CD1c-positive myeloid dendritic cell (primary cell): ENCODE data around the gene JTB.

Experiments used
- DNase-seq: peaks from one replicate; pipeline ENCODE4 v3.0.0-alpha.2; 2016; ENCODE audit errors: extremely low spot score

JTB gene

DNA sequence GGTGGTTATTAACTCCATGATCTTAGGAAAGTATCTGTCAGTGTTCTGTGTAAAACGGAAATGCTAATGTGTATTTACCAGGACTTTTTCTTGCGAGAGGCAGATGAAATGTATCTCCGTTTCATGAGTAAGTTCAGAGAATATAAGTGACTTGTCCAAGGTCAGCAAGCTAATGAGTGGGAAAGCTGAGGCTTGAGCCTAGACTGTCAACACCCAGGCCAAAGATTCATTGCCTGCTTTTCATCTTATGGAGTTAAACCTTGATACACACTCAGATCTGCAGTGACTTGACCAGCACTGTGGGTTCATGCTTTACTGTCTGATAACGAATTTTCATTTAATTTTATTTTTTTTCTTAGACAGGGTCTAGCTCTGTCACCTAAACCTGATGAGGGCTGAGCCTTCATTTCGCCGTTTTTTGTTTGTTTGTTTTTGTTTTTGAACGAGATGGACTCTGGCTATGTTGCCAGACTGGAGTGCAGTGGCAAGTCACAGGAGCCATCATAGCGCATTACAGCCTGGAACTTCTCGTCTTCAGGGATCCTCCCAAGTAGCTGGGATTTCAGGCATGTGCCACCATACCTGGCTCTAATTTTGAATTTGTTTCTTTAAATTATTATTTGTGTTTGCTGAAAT lies 918 bp upstream of the JTB start:
- DNase-seq, result no peak

DNA sequence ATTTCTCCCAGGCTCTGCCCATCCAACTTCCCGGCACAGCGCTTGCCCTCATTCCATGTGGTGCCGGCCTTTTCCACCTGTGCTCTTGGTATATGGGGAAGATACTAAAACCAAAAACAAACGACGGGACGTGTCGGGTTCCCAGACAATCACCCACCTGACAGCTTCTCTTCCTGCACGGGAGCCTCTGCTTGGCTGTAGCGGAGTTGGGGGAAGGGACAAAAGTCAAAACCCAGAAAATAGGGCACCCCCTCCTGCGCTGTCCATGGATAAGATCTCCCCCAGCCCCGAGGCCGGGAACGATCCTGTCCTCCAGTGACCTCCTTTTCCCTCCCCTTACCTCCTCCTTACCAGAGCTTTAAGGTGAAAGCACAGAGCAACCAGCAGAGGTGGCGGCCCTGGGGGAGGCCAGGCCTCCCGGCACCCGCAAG lies 640 bp downstream of the JTB start:
- no peak for DNase-seq

DNA sequence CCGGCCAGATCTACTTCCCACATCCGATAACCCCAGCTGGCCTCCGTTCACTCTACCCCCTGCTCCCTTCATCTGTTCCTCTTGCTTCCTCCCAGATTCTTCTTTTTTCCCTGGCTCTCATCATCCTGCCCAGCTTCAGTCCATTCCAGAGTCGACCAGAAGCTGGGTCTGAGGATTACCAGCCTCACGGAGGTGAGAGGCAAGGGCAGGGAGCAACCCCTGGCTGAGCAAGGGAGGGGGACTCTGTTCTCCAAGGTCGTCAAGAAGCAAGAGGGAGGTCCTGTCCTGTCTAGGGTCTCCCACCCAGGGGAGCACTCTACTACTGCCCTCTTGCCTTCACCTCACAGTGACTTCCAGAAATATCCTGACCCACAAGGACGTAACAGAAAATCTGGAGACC lies 3.9 kb downstream of the JTB start:
- DNase-seq, result no peak

DNA sequence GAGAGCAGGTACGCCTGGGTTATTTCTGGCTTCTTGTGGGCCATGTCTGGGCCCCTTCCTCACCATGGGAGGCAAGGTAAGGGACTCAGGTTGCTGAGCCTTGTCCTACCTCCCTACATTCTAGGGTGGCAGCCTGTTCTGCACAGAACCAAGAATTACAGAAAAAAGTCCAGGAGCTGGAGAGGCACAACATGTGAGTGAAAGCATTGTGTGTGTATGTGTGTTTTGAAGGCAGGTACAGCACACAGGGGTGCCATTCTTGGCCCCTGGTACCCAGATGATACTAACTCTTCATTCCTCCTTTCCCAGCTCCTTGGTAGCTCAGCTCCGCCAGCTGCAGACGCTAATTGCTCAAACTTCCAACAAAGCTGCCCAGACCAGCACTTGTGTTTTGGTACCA lies 4.4 kb downstream of the JTB start:
- DNase-seq, result no peak

DNA sequence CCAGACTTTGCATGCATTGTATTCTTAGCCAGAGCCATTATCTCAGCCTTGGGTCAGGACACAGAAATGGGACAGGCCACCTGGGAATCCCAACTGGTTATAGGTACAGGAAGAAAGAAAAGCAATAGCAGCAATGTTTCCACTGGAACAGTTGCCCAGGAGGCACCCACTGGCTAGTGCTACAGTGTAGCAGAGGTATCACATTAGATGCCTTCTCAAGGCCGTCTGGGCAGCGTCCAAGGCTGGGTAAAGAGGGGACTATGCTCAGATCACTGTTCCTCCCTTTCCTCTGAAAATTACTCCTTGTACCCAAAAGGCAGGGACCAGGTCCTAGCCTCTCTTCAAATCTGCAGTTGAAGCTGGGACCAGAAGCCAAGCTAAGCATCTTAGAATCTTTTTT lies 7.1 kb downstream of the JTB start:
- DNase-seq, result no peak

DNA sequence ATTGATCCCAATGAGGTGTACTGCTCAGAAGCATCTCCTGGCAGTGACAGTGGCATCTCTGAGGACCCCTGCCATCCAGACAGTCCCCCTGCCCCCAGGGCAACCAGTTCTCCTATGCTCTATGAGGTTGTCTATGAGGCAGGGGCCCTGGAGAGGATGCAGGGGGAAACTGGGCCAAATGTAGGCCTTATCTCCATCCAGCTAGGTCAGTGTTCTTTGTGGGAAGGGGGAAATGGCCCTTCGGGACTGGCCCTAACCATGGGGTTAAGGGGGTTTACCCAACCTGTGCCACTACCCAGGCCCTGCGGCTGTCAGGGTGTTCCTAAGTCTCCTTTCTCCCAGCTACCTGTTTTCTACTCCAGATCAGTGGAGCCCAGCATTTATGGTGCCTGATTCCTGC lies 8.5 kb downstream of the JTB start:
- DNase-seq, result no peak

DNA sequence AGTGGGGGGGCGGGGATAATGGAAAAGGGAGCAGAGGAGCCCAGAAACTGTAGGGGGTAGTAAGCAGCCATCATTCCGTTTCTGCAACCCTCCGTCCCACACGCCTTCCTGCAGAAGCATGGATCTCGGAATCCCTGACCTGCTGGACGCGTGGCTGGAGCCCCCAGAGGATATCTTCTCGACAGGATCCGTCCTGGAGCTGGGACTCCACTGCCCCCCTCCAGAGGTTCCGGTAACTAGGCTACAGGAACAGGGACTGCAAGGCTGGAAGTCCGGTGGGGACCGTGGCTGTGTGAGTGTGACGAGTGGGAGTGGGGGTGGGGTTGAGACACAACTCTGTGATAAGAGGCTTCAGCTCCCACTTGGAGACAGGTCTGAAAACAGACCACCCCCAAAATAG lies 9.1 kb downstream of the JTB start:
- no peak for DNase-seq

DNA sequence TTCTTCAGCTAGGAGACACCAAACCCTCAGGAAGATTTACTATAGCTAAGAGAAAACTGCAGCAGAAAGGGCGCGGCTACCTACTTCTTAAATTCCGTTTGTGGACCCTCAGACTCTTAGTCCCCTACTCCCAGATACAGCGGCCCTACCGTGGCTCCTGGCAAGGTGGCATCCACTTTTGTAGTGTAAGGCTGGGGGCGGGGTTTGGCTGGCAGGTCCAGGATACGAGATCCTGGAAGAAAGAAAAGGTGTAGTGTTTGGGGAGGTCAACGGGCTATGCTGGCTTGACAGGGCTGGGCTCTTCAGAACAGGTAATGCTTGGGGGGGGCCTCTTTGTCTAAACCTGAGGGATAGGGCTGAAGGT lies 9.5 kb downstream of the JTB start:
- no peak for DNase-seq

DNA sequence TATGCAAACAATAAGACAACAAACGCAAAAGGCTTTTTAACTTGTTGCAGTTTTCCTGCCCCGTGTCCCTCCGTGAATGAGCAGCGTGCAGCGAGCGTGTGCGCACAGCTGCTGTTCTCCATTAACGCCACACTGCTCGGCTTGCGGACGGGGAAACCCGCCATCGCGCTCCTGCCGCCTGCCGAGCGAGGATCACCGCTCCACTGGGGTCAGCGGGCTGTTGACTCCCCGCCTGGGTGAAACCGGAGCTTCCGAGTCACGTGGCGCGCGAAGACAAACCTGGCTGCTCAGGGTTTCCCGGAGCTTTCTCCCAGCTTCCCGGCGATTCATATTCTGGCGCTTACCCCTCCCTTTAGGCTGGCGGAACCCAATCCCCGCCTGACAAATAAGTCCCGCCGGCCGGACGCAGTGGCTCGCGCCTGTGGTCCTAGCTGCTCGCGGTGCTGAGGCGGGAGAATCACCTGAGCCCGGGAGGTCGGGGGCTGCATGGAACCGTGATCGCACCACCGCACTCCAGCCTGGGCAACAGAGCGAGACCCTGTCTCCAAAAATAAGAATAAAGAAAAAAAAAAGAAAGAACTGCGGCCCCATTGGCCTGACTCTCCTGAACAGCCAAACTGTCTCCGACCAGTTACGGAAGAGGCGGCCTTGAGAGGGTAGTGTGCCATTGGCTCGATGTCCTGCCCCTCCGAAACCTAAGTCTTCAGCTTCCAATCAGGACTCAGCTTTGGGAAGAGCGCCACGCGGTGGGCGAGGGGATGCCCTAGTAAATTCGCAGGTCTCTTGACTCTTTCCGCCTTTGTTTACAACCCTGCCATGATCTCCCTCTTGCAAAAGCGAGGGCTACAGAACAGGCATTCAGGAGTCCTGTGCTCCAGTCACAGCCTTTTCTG lies 10.1 kb downstream of the JTB start, which contains the start of gene CREB3L4:
CREB3L4 (plus strand) TSS at position 796 of the 893 bp plus-strand sequence. CDS start 624 bp downstream, outside the sequence.
- DNase-seq, result peak; percentile 95

DNA sequence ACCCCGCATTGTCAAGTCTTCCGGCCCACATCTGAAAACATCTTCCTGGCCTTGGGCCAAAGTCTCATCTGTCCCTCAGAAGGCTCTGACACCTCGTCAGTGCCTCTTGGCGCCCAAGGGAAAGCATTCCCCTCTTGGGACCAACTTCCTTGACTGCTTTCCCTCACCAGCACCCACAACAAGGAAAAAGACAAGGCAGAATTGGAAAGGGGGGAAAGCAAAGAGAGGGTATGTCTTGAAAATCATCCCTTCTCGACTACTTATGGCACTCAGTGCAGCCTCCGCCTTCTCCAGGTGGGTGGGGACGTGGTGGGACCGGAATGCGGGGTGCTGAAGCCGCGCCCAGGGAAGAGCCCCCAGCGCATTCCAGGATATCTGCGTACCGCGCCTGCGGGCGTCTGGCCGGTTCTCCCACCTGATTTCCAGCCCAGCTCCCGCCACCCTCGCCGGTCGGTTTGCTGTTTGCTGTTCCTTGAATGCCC lies 13.6 kb downstream of the JTB start:
- no peak for DNase-seq

DNA sequence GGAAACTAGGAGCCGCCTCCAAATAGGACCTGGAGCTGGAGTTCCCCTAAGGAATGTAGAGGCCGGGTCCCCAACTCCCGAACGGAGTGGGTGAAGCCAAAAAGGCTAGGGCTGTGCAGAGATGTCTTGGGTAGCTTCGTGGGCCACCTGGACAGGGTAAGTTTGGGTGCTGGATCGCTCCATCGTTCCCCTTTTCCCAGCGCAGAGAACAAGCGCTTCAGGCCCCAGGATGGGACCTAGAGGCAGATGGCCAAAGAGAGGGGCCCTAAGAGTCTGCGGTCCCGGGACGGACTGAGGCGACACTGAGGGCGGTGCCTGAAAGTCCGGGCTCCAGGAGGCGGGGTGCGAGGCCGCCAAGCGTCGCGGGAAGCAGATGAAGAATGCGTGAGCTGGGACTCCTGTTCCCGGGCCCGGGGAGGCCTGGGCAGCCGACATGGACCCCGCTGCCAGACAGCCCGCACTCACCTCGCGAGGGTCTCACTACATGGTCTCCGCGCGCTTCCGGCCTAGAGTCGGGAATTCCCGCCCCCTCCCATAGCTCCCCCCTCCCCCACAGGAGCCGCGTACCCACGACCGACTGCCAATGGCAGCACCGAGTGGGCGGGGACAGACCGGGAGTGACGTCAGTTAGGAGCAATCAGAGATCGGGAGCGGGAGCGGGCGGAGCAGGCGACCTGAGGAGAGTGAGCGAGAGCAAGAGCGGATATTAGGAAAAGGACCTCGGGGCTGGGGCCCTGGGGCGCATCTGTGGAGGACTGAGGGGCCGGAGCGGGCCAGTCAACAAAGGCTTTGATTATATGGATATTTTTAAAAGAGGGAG lies 14.2 kb downstream of the JTB start, which contains the start of gene SLC39A1:
SLC39A1 (minus strand) TSS at position 508 of the 820 bp plus-strand sequence. CDS start 822 bp downstream, outside the sequence.
- peak; percentile 96 for DNase-seq

DNA sequence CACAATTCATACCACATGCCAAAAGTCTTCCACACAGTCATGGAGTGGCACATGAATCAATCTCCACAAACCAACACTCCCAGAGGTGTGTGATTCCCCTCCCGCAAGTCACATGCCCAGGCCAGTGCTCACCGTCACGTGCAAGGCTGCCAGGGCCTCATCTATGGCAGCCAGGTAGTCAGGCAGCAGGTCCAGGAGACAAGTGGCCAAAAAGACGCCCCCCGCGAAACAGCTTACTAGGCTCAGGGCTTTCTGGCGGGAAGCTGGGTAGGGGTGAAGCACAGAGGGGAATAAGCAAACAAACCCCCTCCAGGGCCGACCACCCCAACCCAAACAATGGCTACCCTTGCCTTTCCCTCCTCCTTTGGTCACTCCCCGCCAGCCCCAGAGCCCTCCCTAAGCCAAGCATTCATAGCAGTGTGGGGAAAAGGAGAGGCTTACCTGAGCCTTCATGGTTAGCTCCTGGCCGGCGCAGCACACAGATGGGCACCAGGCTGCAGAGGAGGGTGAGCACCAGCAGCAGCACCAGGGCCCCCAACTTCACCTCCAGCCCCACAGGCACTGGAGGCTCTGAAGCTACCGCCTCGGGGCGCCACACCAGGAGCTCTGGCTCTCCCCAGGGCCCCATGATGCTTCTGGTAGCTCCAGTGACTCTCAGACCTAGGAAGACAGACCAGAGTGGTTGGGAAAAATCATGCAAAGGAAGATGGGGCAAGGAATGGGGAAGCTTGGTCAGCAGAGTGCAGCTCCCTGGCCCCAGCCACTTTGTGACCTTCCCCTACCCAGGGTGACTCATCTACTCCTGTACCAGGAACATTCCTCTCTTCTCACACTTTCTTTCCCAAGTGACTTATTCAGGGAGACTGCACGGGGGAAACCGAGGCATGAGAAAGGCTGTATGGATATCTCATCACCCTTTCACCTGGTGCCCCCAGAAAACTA lies 15.1 kb downstream of the JTB start:
- peak; percentile 74 for DNase-seq

DNA sequence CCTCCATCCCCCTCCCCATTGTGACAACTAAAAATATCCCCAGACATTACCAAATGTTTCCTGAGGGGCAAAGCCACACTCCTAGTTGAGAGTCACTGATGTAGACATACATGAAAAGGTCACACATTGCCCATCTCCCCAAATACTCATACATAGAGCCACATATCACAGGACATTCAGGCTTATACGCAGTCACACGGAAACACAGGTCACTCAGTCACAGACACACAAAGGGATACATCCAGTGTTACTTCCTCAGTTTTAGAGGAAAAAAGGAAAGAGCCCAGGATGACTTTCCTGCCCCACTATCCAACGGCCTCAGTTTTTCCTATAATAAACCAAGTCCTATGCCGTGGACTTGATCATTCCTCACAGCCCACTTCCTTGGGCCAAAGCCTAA lies 16.1 kb downstream of the JTB start:
- DNase-seq, result no peak

DNA sequence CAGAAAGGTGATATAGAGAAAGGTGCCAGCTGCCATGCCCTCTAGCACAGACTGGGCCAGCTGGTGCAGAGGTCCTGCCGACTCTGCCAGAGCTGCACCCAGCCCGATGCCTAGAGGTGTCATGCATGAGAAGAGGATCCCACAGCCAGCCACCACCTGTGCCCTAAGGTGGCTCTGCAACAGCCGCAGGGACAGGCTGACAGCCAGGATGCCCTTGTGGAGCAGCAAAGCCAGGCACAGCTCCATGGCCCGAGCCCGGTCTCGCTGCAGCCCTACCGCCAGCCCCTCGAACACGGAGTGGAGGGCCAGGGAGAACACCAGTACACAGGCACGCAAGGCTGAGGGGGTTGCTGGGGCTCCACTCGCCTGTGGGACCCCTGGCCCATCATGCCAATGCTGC lies 17.3 kb downstream of the JTB start:
- DNase-seq, result no peak

DNA sequence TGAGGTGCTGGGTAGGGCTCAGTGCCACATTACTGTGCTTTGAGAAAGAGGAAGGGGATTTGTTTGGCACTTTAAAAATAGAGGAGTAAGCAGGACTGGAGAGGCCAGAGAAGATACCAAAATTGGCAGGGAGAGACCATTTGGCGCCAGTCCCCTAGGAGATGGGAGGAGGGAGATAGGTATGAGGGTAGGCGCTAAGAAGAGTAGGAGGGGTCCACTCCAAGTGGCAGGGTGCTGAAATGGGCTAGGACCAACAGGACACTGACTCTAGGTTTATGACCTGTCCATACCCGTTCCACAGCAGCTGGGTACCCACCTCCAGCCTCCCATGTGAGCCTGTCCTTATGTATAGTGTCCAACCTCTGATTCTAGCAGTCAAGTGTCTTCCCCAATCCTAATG lies 18.0 kb downstream of the JTB start:
- DNase-seq, result no peak

DNA sequence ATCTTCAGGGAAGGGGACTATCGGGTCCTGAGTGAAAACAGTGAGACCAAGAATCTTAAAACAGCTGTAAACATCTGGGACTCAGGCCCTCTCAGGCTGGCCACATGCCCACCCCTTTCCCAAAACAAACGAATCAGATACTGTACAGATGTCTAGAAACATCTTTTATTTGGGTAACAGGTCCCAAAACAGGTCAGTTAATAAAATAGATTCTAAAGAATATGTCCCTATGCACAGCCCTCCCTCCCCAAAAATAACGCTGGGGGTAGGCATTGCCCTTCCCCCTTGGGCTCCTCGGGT lies 18.6 kb downstream of the JTB start:
- no peak for DNase-seq

DNA sequence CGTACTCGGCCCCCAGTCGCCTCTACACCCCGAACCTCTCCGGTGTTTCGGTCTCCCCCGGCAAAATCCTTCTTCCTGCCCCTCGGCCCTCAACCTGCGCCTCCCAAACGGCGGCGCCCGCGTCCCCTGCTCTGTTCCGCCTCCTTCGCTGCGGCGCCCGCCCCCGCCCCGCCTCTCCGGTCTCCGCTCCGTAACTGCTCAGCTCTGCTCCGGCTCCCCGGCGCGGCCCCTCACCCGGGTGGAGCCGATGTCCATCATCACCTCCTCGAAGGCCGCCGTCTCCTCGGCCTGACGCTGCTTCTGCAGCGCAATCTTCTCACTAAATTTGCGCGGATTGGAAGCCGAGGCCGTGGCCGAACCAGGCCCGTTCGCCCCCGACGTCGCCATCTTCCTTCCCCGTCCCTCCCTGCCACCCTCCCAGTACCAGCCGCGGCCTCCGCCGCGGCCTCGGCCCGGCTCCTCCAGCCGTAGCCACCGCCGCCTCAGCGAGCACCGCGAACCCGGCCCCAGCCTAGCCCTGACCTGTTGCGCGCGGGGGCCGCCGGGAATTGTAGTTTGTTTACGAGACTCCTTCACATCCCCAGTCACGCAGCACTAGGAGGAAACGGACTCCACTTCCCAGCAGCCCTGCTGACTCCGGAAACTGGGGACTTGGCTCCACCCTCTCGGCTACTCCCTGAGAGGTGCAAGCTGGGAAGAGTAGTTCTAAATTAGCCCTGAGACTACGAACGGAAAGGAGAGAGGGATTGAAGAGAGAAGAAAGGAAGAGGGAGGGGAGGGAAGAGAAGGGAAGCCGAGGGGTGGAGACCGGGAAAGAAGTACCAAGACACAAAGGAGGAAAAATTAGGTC lies 19.1 kb downstream of the JTB start, which contains the start of gene CRTC2:
CRTC2 (minus strand) TSS at position 502 of the 850 bp plus-strand sequence; CDS start at position 387, 115 bp downstream.
- DNase-seq, result peak; percentile 98

DNA sequence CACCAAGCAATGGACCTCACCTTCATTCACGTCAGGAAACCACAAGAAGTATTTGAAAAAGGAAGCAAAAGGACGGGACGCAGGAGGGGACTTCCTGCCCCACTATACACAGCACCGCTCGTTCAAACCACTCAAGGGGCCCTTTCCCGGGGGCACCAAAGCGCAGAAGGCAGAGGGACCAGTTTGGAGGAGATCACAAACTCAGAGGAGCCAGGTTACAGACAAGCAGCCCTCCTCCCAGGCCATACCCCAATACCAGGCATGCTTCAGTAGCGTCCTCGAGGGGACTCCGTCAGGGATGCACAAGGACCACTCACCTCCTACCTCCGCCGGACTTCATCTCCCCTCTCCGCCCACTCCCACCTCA lies 19.7 kb downstream of the JTB start:
- peak; percentile 27 for DNase-seq

DNA sequence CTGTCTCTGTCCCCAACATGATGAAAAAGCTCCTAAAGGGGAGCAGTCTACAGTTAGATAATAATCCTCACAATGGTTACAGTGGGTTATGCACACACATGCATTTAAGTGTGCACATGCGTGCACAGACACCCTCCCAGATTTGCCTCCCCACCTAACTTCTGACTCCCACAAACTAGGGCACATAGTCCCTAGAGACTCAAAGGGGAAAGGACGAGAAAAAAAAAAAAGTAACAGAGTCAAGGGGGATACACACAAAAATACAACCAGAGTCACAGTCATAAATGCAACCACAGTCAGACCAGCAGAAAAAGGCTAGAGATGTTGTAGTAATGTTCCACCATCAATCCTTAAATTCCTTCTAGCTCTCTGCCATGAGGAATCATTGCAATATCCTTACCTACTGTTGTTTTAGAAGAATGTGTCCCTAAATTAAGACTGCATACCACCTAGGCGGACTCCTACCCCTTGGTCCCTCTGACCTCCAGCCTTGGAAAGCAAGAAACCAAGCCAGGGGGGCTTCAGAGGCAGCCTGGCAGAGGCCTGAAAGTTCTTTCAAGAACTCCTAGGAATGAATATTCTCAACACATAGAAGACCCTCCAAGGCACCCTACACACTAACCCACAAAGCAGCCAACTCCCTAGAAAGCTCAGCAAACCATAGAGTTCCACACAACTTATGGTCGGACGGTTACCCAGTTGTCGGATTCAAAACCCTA lies 20.3 kb downstream of the JTB start:
- no peak for DNase-seq
